Retinal pigment epithelial cell (primary cell): Measurements from ENCODE around the gene TGFBR3.
A peak's percentile ranks its signal among the peaks of the same experiment; 100 is the strongest.

ENCODE experiments used
- DNase-seq: peaks from one replicate; pipeline ENCODE4 v3.0.0-alpha.2; 2010; ENCODE audit warnings: low read depth
- H3K4me3 ChIP-seq: 2 replicates; pipeline ENCODE4 v1.5.1; 2011; ENCODE audit warnings: mild to moderate bottlenecking, low read length, control low read depth, moderate library complexity
- CTCF ChIP-seq: conservative IDR thresholded peaks from 2 replicates; pipeline ENCODE4 v1.5.1; 2011; ENCODE audit warnings: low read depth, low read length, control low read depth, inconsistent platforms

TGFBR3 gene

GRCh38 chr1:91651661-91652071, 234.3 kb downstream of the TGFBR3 start:
- H3K4me3 ChIP-seq: no peak overlapping the region
- DNase-seq: peak; percentile 71
- TF ChIP-seq CTCF: no peak

GRCh38 chr1:91651243-91651642, 234.7 kb downstream of the TGFBR3 start:
- no peak for TF ChIP-seq CTCF
- no peak for DNase-seq
- no peak overlapping the region for H3K4me3 ChIP-seq

DNA sequence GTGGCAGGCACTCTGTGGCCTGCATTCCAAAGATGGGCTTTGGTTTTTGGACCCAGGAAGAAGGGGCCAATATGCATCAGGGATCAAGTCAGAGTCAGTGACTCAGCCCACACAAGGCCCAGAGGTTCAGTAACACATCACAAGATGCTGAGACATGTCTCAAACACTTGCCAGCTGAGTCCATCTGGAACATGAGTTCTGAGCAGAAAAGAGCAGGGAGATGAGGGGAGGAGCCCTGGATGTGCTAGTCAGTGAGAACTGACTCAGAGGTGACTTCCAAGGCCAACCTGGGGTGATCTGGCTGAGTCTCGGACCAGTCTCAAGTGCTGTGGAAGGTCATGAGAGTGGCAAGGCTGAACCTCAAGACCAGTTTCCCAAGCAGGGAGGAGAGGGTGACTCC, 235.2 kb downstream of the TGFBR3 start:
- no peak for TF ChIP-seq CTCF
- DNase-seq: peak; percentile 98
- H3K4me3 ChIP-seq: no peak overlapping the region

DNA sequence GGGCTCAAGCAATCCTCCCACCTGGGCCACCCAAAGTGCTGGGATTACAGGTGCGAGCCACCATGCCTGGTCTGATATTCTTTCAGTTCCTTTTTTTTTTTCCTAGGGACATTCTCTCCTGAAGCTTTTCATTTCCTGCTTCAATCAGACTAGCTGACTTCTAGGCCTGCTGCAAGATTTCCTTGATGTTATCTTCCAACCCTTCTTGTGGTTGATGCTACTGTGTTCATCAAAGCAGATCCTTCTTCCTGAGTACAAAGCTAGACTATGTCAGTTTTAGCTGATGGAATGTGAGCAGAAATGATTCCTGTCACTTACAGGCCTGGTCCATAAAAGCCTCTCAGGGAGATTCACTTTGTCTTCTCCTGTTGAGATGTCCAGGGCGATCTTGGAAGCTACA, 238.9 kb downstream of the TGFBR3 start:
- no peak for TF ChIP-seq CTCF
- no peak overlapping the region for H3K4me3 ChIP-seq
- DNase-seq: no peak

DNA sequence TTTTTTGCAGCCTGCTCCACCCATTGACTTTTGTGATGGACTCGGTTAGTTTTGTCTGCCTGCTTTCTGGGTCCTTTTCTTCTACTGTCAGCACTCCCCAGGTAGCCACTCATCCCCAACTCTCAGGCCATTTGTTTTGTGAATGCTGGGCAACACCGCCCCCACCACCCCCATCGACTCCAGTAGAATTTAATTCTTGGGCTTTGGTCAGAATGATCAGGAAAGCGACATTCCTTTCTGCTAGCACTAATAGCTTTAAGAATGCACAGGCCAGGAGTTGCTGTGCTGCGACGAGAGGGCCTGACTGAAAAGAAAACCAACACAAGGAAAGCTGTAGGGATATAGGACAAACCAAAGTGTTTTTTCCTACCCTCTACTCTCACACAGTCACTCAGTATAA, 240.9 kb downstream of the TGFBR3 start:
- no peak overlapping the region for H3K4me3 ChIP-seq
- DNase-seq: peak; percentile 68
- peak; percentile 10 for TF ChIP-seq CTCF

- H3K4me3 ChIP-seq: no peak overlapping the region
- TF ChIP-seq CTCF: no peak
- DNase-seq: no peak
These were observed 242.5 kb downstream of the TGFBR3 start for GRCh38 chr1:91643431-91643830.

DNA sequence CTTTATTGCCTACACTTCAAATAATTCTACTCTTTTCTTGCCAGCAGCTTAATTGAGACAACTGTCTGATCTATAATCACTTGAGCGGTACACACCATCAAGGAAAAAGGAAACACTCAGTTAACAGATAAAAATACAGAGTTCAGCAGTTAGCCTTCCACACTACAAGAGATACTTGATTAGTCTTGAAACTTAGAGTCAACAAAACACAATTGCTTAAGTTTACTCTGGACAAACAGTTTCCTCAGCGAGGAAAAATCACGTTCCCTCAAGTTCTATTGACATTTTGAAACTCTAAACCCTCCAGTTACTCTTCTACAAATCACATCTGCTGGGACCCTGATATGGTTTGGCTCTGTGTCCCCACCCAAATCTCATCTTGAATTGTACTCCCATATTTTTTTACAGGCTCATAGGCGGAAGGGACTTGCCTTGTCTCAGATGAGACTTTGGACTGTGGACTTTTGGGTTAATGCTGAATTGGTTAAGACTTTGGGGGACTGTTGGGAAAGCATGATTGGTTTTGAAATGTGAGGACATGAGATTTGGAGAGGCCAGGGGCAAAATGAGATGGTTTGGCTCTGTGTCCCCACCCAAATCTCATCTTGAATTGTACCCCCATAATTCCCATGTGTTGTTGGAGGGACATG, 244.9 kb downstream of the TGFBR3 start:
- no peak overlapping the region for H3K4me3 ChIP-seq
- TF ChIP-seq CTCF: no peak
- DNase-seq: no peak
